Fibroblast of skin of left quadriceps (primary cell): ENCODE results near the gene SPEF2.

Experiments
- DNase-seq, 2 experiments: peaks; one replicate each; pipeline ENCODE4 v3.0.0-alpha.2; 2013; ENCODE audit warnings: low read depth in 2 of 2

SPEF2 gene

GRCh38 chr5:35856765-35857351, 239.2 kb downstream of the SPEF2 start, which contains the start of gene IL7R:
Gene IL7R, plus strand, starts transcription at chr5:35856891. Its CDS starts 87 bp downstream, at chr5:35856978.
- peak in 1 of 2 experiments; percentile 20 for DNase-seq

DNA sequence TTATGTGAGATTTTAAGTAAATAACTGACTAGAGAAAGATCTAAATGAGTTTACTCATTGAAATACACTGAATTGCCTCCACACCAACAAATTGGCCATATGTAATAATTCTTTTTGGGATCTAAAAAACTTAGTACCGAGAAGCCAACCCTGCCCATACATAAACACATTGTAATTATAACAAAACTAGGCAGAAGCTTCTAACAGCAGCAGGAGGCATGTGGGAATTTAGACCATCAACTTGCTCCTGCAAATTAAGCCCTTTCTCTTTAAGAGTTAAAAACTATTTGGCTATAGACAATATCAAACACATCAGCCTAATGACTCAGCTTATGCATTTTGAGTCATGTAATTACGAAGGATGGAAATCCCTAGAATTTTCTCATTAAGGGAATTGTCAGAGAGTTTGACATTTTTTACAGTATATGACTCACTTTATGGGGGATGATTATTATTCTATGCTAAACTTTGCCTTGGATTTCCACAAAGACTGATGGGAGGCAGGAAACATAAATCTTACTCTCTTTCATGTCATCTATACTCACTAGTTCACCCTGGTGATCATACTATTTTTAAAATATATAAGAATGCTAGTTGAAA, 240.0 kb downstream of the SPEF2 start:
- DNase-seq, result peak; percentile 91

DNA sequence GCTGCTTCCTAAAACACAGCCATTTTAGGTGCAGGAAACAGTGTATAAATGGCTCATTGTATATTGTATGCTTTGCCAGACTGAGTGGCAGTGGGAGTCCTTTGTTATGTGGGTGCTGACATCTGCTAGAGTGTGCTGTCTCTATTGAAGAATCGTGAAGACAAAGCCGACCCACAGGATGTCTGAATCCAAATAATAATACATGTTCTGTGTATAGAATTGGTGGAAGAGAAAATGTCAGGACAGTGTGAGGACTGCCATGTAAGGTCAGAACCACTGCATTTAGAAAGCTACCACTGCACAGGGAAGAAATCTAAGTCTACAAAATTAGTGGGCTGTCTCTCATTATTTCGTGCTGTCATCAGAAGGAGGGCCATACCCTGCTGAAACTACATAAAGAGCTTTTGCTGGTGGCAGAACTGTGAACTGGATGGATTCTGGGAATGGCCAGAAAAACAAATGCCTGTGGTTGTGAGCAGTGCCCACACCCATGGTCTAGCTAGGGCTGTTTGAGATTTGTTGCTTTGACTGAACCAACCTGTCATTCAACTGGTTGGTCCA, 241.5 kb downstream of the SPEF2 start:
- DNase-seq, result no peak

- peak in 1 of 2 experiments; percentile 43 for DNase-seq
These were observed 243.0 kb downstream of the SPEF2 start for GRCh38 chr5:35860686-35861085.

GRCh38 chr5:35861718-35862117, 244.1 kb downstream of the SPEF2 start:
- DNase-seq, result no peak

- no peak for DNase-seq
These were observed 244.5 kb downstream of the SPEF2 start for GRCh38 chr5:35862126-35862525.

GRCh38 chr5:35863159-35863558, 245.5 kb downstream of the SPEF2 start:
- no peak for DNase-seq
